ENCODE results near the gene PEAR1.
A peak's percentile ranks its signal among the peaks of the same experiment; 100 is the strongest.

The PEAR1 gene

GRCh38 chr1:156884560-156885184, 8.8 kb upstream of the PEAR1 start:
- no peak for DNase-seq (ENCODE audit: low spot score)

- DNase-seq (ENCODE audit: low spot score), result no peak
Measured at GRCh38 chr1:156885314-156885713, 8.2 kb upstream of the PEAR1 start.

DNA sequence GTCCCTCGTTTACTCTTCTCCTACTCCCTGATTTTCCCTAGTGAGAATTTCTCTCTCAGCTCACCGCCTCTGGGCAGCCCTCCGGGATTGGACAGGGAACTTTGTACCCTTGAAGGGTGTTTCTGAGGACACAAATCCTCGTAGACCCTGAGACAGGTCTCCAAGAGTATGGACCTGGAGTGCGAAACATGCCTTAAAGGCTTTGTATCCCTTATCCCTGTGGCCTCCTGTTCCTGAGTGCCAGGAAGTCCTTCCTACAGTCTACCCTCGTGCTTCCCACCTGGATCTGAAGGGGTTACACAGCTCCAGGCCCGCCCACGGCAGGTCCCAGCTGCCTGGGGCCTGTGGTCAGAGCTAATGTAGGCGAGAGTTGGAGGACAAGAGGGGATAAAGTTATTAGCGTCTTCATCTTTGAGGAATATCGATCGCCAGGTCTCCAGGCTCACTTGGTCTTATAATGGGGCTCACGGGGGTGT, 7.6 kb upstream of the PEAR1 start:
- no peak for DNase-seq (ENCODE audit: low spot score)

DNA sequence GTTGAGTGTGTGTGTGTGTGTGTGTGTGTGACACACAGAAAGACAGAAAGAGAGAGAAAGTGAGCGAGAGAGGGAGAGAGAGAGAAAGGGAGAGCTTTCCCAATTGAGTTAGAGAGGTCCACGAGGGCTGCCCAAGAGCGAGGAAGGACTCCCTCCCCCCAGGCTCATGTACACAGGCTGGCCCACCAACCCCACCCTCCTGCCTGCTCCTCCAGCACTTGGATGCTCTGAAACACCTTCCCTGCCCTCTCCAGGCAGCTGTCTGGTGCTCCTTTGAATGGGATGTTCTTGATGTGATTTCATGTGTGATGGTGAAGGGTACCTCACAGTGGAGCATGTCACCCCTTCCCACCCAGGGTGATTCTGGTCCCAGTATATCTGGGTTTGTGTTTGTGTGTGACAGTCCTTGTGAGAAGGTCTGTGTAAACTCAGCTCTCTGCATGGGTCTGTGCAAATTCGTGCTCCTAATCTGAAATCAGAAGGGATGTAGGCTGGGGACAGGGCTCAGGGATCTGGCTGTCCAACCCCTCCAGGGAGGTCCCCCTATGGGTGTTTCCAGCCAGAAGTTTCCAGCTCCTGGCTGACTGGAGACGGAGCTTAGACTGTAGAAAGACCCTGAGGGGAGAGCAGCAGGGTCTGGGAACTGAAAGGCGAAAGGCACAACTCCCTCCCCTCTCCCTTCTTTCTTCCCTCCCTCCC, 6.8 kb upstream of the PEAR1 start:
- no peak for DNase-seq (ENCODE audit: low spot score)

DNA sequence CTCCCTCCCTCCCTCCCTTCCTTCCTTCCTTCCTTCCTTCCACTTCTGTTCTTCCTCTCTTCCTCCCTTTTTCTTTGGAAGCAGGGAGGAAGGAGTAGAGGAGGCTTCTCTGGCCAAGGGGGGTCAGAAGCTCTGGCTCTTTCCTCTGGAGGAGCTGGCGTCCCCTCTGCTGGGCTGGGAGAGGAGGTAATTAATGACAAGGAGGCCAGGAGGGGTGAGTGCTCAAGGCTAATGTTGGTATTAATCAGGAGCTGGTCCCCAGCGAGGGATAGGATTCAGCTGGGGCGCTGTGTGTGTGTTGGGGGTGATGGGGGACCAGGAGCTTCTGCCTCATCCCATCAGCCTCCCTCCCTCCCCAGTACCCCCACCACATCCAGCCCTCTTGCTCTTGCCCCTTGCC, 6.2 kb upstream of the PEAR1 start:
- no peak for DNase-seq (ENCODE audit: low spot score)

GRCh38 chr1:156887734-156888133, 5.8 kb upstream of the PEAR1 start:
- no peak for DNase-seq (ENCODE audit: low spot score)

- DNase-seq (ENCODE audit: low spot score), result peak; percentile 83
Measured at GRCh38 chr1:156889802-156890580, 3.5 kb upstream of the PEAR1 start.

- DNase-seq (ENCODE audit: low spot score), result peak; percentile 93
Measured at GRCh38 chr1:156892190-156893047, 1.1 kb upstream of the PEAR1 start.

DNA sequence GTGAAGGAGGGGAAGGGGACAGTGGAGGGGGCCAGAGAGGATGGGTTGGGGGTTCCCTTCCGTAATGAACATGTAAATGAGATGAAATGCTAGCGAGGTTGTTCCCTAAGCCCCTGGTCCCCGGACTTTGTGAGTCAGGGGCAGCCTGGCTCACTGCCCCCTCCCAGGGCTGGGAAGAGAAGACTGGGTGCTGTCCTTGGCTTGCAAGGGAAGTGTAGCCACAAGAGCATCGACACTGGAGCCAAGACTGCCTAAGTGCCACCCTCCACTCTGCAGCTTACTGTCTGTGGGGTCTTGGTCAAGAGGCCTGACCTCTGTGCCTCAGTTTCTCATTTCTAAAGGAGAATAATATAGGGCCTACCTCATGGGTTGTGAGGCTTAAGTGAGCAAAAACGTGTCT, 483 bp downstream of the PEAR1 start:
- DNase-seq (ENCODE audit: low spot score), result no peak

GRCh38 chr1:156894711-156895454, 1.4 kb downstream of the PEAR1 start:
- no peak for DNase-seq (ENCODE audit: low spot score)

- DNase-seq (ENCODE audit: low spot score), result no peak
Measured at GRCh38 chr1:156895455-156895812, 1.9 kb downstream of the PEAR1 start.

DNA sequence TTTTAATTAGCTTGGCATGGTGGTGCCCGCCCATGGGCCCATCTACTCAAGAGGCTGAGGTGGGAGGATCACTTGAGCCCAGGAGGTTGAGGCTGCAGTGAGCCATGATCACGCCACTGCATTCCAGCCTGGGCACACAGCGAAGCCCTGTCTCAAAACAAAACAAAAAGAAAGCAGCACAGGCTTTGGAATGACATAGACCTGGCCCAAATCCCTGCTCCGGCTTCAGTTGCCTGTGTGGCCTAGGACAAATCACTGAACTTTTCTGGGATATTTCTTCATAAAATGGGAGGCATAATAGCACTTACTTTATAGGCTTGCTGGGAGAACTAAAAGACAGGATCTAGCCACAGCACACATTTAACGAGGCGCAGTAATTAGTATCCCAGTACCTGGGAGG, 2.4 kb downstream of the PEAR1 start:
- DNase-seq (ENCODE audit: low spot score), result no peak

GRCh38 chr1:156896490-156897033, 3.0 kb downstream of the PEAR1 start:
- DNase-seq (ENCODE audit: low spot score), result peak; percentile 94

DNA sequence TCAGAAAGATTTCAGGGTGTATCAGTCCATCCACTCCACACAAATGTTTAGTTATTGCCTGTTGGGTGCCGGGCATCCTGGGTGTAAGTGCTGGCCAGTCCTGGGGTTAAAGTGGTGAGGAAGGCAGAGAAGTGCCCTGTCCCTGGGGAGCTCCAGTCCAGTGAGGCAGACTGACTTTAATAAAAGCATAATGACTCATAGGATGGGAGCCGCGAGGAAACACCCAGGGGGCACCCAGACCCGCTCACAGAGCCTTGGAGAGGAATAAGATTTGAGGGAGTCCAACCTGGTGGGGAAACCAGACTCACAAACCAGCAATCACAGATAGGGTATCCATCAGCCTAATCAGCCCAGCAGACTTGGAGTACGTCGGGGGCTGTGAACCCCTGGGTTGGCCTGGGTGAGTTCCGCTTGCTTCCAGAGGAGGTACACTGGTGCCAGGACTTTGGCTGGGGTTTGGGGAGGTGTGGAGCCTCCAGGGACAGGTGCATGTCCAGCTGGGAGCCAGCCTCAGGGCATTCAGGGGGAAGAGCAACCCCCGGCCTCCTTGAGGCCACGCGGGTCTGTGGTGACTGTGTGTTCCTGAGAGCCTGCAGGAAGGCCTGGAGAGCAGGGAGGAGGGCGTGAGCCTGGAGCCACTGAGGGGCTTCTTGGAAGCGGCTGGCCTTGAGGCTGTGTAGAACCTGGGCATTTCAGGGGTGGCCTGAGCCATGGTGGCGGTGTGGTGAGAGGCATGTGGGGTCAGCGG, 3.7 kb downstream of the PEAR1 start:
- DNase-seq (ENCODE audit: low spot score), result peak; percentile 58

DNA sequence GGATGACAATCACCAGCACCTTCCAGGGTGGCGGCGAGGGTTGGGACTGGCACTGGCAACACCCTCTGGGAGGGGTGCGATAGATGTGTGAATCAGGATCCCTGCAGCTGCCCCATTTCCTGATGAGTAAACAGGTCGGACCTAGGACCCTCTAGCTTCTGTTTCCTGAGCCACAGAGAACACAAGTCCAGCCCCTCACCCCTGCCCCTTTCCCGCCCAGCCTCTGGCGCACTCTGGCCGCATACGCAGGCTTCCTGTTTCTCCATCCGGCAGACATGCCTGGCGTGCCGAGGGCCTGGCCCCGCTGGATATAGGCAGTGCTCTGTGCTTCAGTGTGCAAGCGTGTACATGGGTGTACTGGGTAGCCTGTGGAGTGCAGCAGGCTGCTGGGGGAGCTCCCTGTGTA, 4.6 kb downstream of the PEAR1 start:
- DNase-seq (ENCODE audit: low spot score), result no peak

DNA sequence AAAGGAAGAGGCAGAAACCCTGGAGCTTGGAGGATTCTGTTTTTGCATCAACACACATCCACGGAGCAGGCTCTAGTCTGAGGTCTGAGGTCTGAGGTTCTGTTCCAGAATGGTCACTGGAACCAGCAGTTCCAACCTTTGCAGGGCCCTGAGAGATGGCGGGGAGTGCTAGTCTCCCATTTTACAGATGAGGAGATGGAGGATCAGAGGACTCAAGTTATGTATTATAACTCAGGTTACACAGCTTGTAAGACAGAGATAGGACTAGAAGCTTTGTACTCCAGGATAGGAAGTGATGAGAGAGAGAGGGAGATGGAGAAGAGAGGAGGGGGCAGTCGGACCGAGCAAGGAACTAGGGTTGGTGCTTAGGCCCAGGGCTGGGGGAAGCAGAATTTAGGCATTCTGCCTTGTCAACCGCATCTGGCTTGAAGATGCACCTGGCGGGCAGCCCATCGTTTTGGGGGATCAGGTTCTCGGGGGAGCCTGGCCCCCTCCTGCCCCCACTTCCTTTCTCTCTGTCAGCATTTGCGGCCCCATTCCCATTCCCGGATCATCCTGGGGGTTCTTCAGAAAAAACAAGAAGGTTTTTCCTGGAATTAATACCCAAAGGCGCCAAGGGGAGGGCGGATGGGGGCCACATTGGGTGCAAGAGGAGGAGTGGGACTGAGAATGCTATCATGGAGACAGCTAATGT, 5.6 kb downstream of the PEAR1 start:
- no peak for DNase-seq (ENCODE audit: low spot score)

DNA sequence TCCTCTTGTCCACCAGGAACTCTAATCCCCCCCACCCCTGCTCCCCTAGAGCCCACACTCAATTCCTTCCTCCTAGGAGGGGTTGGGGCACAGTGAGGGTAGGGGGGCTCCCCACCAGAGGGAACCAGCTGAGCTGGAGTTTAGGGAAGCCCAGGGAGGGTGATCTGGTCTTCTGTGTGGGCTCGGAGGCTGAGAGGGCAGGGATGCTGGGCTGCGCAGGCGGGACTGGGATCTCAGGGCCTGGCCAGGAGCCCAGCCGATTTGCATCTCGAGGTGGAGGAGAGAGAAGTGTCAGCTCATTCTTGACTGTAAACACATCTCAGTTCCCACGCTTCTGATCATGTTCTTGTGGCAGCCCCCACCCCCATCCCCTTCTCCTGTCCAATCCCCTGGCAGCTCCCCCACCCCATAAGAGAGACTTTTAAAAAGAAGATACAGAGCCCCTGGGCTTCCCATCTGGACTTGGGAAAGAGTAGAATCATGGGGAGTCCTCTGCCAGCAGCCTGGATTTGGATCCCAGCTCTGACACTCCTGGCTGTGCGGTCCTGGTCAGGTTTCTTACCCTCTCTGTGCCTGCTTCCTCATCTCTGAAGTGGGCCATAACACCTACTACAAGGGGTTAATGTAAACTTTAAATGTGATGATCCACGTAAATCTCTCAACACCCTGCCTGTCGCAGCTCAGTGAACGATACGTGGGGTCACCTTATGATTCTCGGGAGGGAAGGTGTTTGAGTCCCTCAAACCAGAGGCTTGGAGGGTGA, 6.6 kb downstream of the PEAR1 start:
- no peak for DNase-seq (ENCODE audit: low spot score)

GRCh38 chr1:156900896-156901589, 7.5 kb downstream of the PEAR1 start:
- DNase-seq (ENCODE audit: low spot score), result no peak

DNA sequence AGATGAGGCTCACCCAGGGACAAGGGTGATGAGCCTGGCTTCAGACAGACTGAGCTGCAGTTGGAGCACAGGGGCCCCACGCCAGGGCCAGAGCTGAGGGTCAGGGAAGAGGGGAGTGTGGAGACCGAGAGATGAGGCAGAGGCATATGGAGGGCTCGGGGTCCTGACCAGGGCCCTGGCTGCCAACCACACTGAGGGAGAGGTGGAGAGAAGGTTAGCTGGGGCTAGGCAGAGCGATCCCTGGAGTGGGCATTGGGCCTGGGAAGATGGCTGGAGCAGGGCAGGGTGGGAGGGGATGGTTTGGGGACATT, 8.0 kb downstream of the PEAR1 start:
- no peak for DNase-seq (ENCODE audit: low spot score)
